ENCODE results near the gene TMEM95.

DNA sequence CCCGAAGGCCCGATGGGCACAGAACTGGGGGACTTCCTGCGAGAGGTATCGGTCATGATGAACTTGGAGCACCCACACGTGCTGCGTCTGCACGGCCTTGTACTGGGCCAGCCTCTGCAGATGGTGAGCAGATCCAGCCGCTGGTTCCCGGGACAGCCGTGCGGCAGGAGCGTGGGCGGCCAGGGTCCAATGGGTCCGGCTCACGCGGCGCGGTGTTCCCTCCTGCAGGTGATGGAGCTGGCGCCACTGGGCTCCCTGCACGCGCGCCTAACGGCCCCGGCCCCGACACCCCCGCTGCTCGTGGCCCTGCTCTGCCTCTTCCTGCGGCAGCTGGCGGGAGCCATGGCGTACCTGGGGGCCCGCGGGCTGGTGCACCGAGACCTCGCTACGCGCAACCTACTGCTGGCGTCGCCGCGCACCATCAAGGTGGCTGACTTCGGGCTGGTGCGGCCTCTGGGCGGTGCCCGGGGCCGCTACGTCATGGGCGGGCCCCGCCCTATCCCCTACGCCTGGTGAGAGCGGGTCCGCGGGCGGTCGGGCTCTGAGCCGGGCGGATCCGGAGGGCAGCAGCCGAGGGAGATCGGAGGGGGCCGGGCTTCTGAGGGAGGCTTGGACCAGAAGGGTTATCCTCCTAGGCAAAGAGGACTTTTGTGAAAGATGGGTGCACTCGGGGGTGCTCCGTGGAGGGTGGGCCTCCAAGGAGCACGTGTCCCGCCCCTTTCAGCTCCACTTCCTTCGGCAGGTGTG, 29.0 kb downstream of the TMEM95 start:
- TF ChIP-seq SNAI2 (CRISPR knock-in tag; IDR thresholded peaks at IDR 0.05) (no peak), BACH2 (CRISPR knock-in tag; IDR thresholded peaks at IDR 0.05; ENCODE audit: borderline replicate concordance) (no peak), ZFP3 (CRISPR knock-in tag; IDR thresholded peaks at IDR 0.05) (no peak), GLIS3 (CRISPR knock-in tag; IDR thresholded peaks at IDR 0.05) (no peak; the same call in 1 of the 2 replicates), RARB (CRISPR knock-in tag; IDR thresholded peaks at IDR 0.05) (no peak)
- TF ChIP-seq, protein P1, sequence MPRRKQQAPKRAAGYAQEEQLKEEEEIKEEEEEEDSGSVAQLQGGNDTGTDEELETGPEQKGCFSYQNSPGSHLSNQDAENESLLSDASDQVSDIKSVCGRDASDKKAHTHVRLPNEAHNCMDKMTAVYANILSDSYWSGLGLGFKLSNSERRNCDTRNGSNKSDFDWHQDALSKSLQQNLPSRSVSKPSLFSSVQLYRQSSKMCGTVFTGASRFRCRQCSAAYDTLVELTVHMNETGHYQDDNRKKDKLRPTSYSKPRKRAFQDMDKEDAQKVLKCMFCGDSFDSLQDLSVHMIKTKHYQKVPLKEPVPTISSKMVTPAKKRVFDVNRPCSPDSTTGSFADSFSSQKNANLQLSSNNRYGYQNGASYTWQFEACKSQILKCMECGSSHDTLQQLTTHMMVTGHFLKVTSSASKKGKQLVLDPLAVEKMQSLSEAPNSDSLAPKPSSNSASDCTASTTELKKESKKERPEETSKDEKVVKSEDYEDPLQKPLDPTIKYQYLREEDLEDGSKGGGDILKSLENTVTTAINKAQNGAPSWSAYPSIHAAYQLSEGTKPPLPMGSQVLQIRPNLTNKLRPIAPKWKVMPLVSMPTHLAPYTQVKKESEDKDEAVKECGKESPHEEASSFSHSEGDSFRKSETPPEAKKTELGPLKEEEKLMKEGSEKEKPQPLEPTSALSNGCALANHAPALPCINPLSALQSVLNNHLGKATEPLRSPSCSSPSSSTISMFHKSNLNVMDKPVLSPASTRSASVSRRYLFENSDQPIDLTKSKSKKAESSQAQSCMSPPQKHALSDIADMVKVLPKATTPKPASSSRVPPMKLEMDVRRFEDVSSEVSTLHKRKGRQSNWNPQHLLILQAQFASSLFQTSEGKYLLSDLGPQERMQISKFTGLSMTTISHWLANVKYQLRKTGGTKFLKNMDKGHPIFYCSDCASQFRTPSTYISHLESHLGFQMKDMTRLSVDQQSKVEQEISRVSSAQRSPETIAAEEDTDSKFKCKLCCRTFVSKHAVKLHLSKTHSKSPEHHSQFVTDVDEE (CRISPR knock-in tag; IDR thresholded peaks at IDR 0.05): no peak
- TF ChIP-seq, protein P2, sequence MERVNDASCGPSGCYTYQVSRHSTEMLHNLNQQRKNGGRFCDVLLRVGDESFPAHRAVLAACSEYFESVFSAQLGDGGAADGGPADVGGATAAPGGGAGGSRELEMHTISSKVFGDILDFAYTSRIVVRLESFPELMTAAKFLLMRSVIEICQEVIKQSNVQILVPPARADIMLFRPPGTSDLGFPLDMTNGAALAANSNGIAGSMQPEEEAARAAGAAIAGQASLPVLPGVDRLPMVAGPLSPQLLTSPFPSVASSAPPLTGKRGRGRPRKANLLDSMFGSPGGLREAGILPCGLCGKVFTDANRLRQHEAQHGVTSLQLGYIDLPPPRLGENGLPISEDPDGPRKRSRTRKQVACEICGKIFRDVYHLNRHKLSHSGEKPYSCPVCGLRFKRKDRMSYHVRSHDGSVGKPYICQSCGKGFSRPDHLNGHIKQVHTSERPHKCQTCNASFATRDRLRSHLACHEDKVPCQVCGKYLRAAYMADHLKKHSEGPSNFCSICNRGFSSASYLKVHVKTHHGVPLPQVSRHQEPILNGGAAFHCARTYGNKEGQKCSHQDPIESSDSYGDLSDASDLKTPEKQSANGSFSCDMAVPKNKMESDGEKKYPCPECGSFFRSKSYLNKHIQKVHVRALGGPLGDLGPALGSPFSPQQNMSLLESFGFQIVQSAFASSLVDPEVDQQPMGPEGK (CRISPR knock-in tag; IDR thresholded peaks at IDR 0.05; ENCODE audit: borderline replicate concordance): no peak
